Fibroblast of skin of back (primary cell): ENCODE results near the gene BANF1.
"Not testable (repeated sequence)": the region's sequence is repeated elsewhere in the genome, so short reads cannot be mapped to it uniquely, and the experiment has no call there.

ENCODE experiments used
- DNase-seq: peaks from one replicate; pipeline ENCODE4 v3.0.0-alpha.2; 2013

Gene BANF1

DNA sequence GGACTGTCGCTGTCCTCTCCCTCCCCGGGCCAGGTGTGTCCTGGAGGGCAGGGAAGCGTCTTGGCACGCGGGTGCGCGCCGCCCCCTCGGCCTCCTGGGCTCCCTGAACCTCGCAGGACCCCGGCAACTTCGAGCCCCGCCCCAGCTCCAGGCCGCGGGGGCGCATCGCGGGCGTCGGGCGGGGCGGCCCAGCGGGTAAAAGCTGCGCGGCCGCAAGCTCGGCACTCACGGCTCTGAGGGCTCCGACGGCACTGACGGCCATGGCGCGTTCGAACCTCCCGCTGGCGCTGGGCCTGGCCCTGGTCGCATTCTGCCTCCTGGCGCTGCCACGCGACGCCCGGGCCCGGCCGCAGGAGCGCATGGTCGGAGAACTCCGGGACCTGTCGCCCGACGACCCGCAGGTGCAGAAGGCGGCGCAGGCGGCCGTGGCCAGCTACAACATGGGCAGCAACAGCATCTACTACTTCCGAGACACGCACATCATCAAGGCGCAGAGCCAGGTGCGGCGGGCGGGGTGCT is 9.5 kb downstream of the BANF1 start, which contains the start of gene CST6:
TSS of gene CST6 (plus strand) at position 224 of the 519 bp plus-strand sequence. CDS start at position 261, 37 bp downstream.
- DNase-seq, result no peak

DNA sequence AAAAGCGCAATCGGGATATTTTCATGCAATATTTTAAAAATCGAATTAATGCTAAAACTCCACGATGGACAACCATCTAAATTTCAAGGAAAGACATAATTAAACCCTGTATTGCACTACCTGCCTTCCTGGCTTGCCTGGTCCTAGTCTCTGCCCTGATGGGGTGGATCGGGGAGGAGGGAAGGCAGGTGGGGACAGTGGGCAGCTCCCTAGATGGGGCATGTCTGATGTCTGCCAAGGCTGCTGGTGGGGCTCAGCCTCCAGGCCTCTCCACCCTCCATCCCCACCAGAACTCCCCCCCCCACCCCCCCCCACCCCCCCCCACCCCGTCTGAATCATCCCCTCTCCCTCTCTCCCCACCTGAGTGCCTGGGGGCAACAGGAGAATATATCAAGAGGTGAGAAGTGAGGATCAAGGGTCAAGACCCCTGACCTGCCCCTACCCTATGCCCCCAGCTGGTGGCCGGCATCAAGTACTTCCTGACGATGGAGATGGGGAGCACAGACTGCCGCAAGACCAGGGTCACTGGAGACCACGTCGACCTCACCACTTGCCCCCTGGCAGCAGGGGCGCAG is 10.2 kb downstream of the BANF1 start:
- no peak for DNase-seq

DNA sequence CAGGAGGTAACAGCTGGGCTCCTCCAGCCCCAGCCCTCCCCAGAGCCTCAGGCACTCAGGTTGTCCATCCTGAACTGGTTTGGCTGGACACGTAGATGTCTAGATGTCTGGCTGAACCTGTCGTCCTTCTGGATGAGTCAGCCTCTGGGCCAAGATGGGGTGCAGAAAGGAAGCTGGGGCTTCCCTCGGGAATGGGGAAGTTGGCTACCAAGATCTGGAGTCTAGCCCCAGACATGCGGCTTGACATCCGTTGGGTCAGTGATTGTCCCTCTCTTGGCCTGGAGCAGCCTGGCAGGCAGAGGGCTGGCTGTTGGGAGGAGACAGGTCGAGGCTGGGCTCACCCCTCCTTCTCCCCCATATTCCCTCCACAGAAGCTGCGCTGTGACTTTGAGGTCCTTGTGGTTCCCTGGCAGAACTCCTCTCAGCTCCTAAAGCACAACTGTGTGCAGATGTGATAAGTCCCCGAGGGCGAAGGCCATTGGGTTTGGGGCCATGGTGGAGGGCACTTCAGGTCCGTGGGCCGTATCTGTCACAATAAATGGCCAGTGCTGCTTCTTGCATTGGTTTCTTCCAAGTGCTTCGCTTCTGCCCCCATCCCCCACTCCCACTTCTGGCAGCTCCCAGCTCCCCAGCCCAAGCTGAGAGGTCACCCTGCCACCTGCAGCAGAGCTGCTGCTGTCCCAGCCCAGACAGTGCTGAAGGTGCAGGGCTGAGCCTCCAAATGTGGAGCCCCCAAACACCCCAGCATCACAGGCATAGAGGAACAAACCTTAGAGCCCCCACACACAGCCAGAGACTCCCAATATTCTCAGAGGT is 10.9 kb downstream of the BANF1 start:
- no peak for DNase-seq

DNA sequence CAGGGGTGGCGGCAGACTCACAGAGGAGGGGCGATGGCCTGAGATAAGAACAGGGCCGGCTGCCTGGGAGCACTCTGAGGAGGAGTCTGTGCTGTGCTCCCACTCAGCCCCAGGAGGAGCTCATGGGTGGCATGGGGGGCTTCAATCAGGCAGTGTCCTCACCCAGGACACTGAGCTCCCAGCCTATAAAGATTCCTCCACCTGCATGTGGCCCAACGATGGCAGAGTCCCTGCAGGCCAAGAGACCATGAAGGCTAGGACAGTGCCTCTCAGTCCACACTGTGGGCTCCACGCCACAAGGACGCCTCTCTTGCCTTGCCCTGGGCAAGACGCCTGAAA is 11.4 kb downstream of the BANF1 start:
- no peak for DNase-seq

DNA sequence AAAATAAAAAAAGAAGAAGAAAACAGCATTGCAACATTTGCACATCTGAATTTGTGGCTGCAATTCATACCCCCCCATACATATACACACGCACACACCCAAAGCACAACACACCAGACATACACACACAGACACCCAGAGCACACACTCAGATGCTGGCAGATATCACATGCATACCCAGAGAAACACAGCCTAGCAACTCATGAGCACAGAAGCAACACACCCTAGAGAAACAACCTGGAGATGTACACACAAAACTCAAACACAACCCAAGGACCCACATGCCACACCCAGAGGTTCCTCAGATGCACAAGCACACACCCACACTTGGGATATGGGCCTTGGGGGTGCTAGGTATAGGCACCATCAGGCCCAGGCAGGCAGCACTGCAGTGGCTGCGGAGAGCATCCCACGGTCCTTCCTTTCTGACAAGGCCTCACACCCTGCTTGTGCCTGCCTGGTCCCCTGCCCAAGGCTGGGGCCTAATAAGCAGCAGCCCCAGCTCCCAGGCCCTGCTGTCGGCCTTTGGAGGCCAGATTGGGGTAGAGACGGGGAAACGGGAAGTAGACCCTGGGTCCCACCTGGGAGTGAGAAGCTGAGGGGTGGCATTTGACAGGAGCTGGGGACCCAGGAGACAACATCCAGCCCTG is 12.6 kb downstream of the BANF1 start:
- DNase-seq, result no peak

DNA sequence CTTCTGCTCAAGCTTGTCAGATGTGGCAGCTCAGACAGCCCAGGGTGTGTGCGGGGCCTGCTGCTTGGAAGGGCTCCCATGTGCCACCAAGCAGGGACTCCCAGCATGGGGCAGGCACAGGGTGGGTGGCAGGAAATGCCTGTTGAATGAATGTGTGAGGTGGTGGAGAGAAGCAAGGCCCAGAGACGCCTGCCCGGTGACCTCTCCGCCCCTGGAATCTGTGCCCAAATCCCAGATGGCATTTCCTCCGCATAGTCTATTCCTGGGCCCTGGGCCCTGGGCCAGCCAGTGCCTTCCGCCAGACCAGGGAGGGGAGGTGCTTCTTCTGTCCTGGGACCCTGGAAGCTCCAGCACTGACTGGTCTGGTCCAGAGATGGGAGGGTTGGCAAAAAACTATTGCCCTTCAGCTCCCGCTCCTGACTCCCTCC is 13.2 kb downstream of the BANF1 start:
- peak; percentile 90 for DNase-seq

DNA sequence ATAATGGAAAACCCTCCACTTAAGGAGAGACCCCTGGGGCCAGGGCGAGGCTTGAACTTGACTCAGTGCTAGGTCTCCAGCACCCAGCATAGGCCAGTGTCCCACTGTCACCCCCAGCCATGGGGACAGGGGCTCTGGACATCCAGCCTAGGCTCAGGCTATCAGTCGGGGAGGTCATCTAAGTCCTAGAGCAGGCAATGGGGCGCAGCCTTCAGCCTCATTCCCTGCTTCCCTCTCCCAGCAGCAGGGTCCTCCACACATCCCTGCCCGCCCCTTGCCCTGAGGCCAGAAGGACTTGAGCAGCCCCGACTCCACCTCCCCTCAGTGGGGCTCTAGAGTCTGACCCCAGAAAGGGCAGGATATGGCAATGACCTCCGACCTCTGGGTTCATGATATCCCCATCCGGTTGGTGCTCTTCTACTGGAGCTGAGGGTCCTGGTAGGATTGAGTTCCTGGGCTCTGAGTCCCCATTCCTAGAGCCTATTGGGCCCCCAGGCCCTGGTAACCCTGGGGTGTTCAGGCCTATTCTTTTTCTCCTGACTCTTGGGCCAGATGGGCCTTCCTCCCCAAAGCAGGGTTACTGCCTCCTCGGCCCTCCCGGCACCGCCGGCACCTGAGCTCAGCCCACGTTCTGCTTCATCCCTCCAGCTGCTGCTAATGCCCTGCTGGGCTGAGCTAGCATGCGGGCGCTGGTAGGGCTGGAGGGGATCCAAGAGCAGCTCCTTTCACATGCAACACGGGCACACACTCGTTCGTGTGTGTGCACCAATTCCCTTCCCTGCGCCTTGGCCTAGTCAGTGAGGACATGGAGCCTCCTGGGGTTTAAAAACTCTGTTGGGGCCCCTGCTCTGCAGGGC is 13.9 kb downstream of the BANF1 start:
- no peak for DNase-seq

DNA sequence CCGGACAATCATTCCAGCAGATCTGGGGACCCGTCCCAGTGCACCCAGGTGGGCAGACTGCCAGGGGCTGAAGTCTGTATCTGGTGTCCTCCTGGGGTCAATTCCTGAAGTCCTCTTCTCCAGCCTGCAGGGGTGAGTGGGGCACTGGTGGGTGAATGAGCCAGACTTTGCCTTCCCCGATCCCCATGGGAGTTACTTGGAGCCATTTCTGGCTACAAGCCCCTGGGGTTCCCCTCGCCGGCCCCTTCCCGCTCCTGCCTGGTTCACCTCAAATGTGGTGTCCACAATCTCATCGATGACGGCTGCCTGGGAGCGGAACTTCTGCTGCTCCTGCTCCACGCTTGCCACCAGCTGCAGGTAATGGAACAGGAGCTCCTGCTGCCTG is 14.5 kb downstream of the BANF1 start:
- no peak for DNase-seq

DNA sequence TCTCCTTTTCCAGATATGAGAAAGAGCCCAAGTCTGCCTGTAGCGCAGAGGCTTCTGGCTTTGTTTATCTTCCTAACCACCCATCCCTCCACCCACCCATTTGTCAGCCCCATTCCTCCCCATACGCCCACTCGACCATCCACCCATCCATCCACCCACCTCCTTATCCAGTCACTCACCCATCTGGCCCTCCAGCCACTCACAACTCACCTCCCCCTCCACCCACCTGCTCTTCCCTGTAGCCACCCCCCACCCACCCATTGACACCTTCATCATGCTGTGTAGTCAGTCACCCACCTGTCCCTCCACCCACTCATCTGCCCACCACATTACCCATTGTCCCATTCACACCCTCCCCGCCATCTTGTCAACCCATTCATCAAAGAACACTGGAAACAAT is 15.0 kb downstream of the BANF1 start:
- no peak for DNase-seq

DNA sequence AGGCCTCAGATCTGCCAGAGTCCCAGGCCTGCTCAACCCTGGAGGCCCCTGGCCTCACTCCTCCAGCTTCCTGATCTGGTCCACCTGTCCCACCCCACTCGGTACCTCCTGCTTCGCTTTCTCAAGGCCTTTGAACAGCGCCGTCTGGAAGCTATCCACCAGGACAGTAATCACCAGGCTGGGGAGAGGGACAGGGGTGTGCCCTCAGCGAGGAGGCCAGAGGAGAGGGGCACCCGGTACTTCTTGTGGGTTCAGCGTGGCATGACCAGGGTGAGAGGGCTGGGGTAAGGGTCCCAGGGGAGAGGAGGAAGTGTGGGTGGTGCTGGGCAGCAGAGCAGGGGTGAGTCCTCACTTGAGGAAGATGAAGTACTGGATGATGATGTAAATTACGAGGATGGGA is 17.9 kb downstream of the BANF1 start:
- DNase-seq, result no peak

DNA sequence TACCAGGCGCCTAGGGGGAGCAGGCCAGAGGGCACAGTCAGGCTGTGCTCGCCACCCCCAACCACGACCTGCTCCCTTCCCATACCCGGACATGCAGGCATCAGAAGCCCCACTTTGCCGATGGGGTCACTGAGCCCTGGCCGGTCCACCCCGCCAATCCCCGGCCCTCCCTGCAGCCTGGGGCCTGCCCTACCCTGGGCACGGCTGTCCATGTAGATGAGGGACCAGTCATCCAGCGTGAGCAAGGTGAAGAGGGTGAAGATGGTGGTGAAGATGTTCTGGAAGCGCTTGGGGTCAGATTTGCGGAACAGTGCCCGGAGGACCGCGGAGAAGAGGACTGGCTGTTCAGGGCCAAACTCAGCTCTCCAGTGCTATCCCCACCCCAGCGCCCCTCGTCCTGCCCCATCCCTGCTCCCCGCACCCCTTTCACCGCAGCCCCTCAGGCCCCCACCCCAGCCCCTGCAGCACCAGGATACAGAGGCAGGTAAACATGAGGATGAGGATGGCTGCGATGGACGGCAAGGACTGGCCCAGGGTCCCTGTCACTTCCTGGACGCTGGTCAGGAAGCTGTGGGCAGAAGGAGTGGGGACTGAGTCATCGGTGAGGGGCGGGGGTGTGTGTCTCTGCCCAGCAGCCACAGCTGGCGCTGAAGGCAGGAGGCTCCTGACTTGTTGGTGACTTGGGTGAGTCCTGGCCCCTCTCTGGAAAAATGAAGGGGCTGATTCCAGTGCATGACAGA is 18.5 kb downstream of the BANF1 start:
- peak; percentile 86 for DNase-seq

DNA sequence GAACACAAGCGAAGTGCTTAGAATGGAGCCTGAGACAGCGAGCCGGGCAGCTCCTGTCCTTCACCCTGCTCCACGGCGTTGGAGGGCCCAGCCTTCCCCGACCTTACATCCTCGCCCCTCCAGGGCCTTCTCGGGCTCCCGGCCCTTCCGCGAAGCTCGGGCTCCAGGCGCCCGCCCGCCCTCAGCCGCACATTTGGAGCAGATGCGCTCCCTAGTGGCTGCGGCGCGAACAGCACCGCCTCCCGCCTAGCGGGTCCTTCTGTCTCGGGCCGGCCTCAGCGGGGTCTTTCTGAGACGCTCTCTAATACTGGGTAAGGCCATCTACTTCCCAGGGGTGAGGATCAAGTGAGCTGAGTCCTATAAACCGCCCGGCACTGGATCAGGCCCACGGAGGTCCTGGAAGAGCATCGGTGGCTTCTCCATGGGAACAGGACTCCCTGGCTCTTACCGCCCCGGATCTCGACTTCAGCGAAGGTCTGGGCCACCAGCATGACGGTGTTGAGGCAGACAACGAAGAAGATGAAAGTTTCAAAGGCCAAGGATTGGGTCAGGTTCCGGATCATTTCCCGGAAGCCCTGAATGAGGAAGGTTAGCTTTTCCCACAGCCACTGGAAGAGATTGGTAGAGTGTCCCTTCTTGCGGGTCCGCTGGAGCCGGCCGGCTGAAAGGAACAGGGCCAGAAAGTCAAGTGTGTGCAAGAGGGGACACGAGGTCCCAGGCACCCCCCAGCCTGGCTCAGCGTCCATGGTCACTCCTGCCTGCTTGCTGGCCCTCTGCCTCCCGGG is 20.3 kb downstream of the BANF1 start:
- DNase-seq, result peak; percentile 65

DNA sequence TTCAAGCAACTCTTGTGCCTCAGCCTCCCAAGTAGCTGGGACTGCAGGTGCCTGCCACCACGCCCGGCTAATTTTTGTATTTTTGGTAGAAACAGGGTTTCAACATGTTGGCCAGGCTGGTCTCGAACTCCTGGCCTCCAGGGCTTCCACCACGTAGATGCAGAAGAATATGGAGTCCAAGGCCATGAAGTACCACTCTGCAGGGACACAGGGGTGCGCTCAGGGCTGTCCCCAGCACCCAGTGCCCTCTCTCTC is 20.8 kb downstream of the BANF1 start:
- DNase-seq, result not testable (repeated sequence)

DNA sequence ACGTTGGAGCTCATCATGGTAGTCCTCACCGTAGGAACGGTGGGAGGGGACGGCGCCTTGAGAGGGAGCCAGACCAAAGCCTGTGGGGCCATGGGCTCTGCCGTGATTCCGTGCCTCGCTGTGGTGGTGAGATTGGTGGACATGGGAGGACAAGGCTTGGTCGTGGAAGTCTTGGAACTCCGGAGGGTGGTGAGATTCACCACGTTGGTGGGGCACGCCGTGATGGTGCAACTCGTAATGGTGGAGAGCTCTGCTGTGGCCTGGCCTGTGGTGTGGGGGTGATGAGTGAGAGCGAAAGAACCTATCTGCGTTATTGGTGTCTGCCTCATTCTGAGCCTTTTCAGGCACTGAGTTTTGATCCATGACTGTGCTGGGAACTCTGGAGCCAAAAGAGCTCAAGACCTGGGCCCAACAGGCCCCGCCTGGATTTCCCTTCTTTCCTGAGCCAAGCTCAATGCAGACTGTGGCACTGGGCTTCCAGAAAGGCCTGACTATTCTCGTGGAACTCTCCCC is 23.8 kb downstream of the BANF1 start, which contains the start of gene CATSPER1:
TSS of gene CATSPER1 (minus strand) at position 463 of the 513 bp plus-strand sequence. CDS start at position 363, 100 bp downstream.
- no peak for DNase-seq

DNA sequence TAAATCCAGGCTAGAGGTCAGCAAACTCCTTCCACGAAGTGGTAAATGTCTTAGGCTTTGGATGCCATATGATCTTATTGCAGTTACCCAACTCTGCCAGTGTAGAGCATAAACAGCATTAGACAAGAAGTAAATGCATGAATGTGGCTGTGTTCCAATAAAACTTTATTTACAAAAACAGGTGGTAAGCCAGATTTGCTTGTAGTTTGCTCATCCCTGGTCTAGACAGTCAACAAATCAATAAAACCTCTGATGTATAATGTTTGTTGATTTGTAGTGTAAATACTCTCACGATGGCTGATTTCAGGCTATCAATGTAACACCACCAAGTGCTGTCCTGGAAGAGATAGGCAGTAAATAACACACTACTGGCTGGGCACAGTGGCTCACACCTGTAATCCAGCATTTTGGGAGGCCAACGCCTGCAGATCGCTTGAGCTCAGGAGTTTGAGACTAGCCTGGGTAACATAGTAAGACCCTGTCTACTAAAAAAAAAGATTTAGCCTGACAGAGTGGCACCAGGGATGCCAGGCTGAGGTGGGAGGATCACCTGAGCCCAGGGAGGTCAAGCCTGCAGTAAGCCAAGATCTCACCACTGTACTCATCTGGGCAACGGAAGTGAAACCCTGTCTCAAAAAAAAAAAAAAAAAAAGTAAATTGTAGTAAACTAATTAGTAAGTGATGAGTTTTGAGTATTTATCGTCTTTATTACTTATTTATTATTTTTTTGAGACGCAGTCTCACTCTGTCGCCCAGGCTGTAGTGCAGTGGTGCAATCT is 30.8 kb downstream of the BANF1 start:
- no peak for DNase-seq

DNA sequence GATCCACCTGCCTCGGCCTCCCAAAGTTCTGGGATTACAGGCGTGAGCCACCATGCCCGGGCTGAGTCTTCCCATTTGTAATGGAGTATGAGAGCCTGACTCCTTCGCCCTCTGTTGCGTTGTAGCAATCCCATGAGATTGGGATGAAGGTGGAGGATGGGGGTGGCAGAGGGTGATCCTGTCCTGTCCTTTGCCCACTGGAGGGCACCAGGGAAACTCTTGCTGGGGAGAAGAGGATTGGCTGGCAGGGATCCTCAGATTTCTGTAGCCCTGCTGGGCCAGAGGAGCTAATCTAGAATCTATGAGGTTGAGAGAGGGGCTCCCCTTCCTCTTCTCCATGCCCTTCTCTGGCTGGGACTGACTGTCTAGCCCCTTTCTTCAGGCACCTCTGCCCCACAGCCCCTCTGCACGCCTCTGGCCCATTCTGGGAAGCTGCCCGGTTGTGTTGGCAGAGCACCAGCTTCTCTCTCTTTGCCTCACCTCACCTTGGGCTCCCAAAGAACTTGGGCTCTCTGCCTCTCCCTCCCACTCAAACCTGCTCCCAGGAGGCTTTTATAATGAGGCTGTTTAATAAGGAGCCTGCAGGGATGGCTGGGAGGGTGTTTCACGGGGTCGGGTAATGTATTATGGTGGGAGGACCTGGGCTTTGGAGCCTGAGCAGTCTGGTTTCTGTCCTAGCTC is 33.5 kb downstream of the BANF1 start:
- no peak for DNase-seq

DNA sequence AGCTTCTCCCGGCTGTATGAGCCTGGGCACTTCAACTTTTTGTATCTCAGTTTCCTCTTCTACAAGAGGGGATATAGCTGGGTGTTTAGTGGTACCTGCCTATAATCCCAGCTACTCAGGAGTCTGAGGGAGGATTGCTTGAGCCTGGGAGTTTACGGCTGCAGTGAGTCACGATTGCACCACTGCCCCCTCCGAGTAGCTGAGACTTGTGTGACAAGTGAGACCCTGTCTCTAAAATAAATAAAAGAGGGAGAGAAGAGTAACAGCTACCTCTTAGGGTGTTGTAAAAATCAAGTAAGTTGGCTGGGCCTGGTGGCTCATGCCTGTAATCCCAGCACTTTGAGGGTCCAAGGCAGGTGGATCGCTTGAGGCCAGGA is 34.0 kb downstream of the BANF1 start:
- no peak for DNase-seq

DNA sequence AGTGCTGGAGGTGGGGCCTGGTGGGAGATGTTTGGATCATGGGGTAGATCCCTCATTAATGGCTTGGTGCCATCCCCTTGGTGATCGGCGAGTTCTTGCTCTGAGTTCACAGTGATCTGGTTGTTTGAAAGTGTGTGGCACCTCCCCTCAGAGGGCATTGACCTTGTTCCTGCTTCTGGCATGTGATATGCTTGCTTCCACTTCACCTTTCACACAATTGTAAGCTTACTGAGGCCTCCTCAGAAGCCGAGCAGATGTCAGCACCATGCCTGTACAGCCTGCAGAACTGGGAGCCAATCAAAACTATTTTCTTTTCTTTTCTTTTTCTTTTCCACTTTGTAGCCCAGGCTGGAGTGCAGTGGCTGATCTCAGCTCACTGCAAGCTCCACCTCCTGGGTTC is 35.0 kb downstream of the BANF1 start:
- no peak for DNase-seq

DNA sequence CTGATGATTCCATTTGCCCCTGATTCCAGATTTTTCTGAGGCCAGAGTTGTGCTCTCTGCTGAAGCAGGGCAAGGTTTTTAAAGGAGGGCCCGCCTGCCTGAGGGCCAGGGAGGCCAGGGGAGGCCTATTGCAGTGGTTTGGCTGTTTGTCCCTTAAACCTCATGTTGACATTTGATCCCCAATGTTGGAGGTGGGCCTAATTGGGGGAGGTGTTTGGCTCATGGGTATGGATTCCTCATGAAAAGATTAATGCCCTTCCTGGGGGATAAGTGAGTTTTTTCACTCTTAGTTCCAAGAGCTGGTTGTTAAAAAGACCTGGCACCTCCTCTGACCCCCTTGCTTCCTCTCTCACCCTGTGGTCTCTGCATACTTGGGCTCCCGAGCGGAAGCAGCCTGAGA is 37.5 kb downstream of the BANF1 start:
- DNase-seq, result no peak
